ENCODE measurements around the gene TRIM47. TPM values are rescaled to one million over a fixed set of nuclear protein-coding genes. Genes with fewer than 3 reads are reported as not detected.

TRIM47 gene
- total RNA-seq, 1 experiment from 2014 or later, result 73.4 TPM

DNA sequence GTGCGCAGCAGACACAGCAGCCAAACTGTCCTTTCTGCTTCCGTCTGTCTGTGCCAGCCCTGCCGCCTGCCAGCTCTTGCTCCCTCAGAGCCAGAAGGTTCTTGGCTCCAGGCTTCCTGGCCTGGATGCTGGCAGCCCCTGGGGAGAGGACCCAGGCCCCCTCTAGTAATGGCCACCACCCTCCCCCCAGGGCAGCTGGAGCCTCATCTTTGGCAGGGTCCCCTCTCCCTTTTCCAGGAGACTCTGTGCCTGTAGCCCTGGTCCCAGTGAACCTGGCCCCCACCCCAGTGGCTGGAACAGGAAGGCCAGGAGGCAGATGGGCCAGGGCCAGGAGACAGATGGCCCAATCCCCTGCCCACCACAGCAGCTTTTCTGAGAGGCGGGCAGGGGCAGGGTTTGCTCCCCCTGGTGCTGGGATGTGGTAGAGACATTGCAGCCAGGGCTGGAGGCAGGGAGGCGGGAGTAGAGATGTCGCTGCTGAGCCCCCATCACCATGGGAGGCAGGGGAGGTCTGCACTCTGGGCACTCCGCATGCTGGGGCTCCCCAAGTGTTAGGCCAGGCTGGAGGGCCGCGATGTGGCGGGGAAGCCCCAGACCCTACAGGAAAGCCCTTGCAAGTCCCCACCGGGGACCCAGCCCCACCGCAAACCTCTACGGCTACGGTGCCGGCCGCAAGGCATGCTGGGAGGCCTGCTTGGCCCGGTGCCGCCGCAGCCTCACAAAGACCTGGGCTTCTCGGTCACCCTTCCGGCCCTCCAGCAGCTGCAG is 50.9 kb downstream of the TRIM47 start:
- in situ Hi-C loops (cut with HindIII; ENCODE audit: low pct_unique_long_range_greater_than_20kb, low sequenced_read_pairs), result no loop called here
- DNase-seq (ENCODE audit: low read depth), result no peak

DNA sequence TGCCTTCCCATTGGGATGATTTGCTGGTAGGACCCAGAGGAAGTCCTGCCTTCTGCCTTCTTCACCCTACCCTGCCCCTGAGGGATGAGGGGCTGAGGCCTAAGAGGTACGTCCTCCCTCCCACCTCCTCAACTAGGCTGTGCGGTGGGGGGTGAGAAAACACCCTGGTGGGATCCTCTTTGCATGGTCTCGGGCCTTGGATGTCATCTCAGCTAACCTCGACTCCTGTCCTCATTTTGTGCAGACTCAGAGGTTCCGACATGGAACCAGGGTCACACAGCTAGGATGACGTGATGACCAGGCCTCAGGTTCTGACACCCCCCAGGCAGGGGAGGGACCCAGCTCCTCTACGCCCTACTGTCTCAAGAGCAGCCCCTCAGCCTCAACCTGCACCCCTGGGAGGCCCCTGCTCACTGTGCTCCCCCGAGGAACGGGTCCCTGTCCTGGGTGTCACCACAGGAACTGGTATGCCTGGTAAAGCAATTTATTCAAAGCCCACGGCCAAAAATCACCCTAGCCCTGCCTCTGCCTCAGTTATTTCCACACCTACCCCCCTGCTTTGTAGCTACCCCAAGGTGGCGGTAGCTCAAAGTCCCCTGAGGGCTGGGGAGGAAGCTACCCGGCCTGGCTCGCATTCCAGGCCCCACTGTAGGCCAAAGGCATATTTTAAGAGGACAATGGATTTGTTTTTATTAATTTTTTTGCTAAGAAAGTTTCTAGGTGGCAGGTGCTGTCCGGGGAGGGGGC is 51.6 kb downstream of the TRIM47 start:
- DNase-seq (ENCODE audit: low read depth), result no peak
- in situ Hi-C loops (cut with HindIII; ENCODE audit: low pct_unique_long_range_greater_than_20kb, low sequenced_read_pairs), result no loop called here

DNA sequence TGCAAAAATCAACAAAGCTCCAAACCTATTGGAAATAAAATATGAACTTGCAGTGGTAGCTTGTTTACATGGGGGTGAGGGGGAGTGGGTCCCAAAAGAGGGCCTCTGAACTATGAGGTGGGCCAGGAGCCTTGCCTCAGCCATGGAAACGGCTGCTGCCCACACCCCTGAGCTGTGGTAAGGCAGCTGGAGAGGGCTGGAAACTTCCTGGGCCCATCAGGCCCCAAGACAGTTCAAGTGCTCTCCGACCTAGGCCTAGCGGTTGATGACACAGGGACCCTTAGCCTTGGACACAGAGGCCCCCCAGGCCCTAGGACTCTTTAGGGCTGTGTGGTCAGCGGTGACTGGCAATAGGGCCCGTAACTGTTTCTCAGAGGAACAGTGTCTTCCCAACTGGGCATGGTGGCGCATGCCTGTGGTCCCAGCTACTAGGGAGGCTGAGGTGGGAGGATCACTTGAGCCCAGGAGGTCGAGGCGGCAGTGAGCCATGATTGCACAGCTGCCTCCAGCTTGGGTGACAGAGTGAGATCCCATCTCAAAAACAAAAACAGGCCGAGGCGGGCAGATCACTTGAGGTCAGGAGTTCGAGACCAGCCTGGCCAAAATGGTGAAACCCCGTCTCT is 52.5 kb downstream of the TRIM47 start:
- no peak for DNase-seq (ENCODE audit: low read depth)
- in situ Hi-C loops (cut with HindIII; ENCODE audit: low pct_unique_long_range_greater_than_20kb, low sequenced_read_pairs), result no loop called here

- DNase-seq (ENCODE audit: low read depth), result no peak
- in situ Hi-C loops (cut with HindIII; ENCODE audit: low pct_unique_long_range_greater_than_20kb, low sequenced_read_pairs), result no loop called here
Measured at GRCh38 chr17:75825149-75825552, 53.2 kb downstream of the TRIM47 start.

DNA sequence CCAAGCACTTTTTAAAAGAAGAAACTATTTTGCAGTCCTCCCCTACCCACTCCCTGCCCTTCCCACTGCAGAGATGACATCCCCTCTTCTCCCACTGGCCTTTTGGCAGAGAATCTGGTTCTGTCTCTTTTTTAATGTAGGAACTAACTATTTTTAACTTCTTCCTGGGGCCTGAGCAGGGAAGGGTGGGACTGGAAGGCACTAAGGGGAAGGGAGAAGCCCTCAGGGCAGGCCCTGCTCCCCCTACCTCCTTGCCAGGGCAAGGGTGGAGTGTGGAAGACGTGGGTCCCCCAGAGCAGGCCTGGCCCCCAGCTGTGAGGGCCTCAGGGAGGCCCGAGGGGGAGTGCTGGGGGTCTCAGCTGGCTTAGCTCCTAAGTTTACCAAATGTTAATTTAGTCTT is 53.7 kb downstream of the TRIM47 start:
- DNase-seq (ENCODE audit: low read depth), result no peak
- in situ Hi-C loops (cut with HindIII; ENCODE audit: low pct_unique_long_range_greater_than_20kb, low sequenced_read_pairs), result no loop called here

Other genes with a start within 250 kb of the TRIM47 start
- gene SMIM5, start 245.1 kb downstream of the TRIM47 start, total RNA-seq (2014; rRNA removed; shearing (Covaris generic); ENCODE audit: low replicate concordance), result not detected in 2 replicates
- gene RECQL5, start 211.4 kb downstream of the TRIM47 start, total RNA-seq (2014; rRNA removed; shearing (Covaris generic); ENCODE audit: low replicate concordance), result 28.6 and 38.9 TPM in 2 replicates
- gene SAP30BP, start 211.2 kb downstream of the TRIM47 start, total RNA-seq (2014; rRNA removed; shearing (Covaris generic); ENCODE audit: low replicate concordance), result 96.6 and 104 TPM in 2 replicates
- gene ITGB4, start 157.1 kb downstream of the TRIM47 start, total RNA-seq (2014; rRNA removed; shearing (Covaris generic); ENCODE audit: low replicate concordance), result 8.1 and 12.4 TPM in 2 replicates
- 45.8 and 57.3 TPM in 2 replicates for gene GALK1, start 113.4 kb downstream of the TRIM47 start, total RNA-seq (2014; rRNA removed; shearing (Covaris generic); ENCODE audit: low replicate concordance)
- gene UNK, start 93.8 kb downstream of the TRIM47 start, total RNA-seq (2014; rRNA removed; shearing (Covaris generic); ENCODE audit: low replicate concordance), result 34.4 and 37.1 TPM in 2 replicates
- 1.5 and 2.2 TPM in 2 replicates for gene UNC13D, start 34.2 kb downstream of the TRIM47 start, total RNA-seq (2014; rRNA removed; shearing (Covaris generic); ENCODE audit: low replicate concordance)
- gene WBP2, start 23.2 kb downstream of the TRIM47 start, total RNA-seq (2014; rRNA removed; shearing (Covaris generic); ENCODE audit: low replicate concordance), result 16.9 and 25.7 TPM in 2 replicates
- 30.9 and 44.3 TPM in 2 replicates for gene TRIM65, start 18.4 kb upstream of the TRIM47 start, total RNA-seq (2014; rRNA removed; shearing (Covaris generic); ENCODE audit: low replicate concordance)
- 103 and 124 TPM in 2 replicates for gene MRPL38, start 26.3 kb upstream of the TRIM47 start, total RNA-seq (2014; rRNA removed; shearing (Covaris generic); ENCODE audit: low replicate concordance)
- 14.2 and 19.6 TPM in 2 replicates for gene FBF1, start 62.5 kb upstream of the TRIM47 start, total RNA-seq (2014; rRNA removed; shearing (Covaris generic); ENCODE audit: low replicate concordance)
- gene ACOX1, start 100.6 kb upstream of the TRIM47 start, total RNA-seq (2014; rRNA removed; shearing (Covaris generic); ENCODE audit: low replicate concordance), result 15.6 and 20.9 TPM in 2 replicates
- gene TEN1, start 100.7 kb upstream of the TRIM47 start, total RNA-seq (2014; rRNA removed; shearing (Covaris generic); ENCODE audit: low replicate concordance), result 23.1 and 46.5 TPM in 2 replicates
- 5.3 and 12.0 TPM in 2 replicates for gene CDK3, start 122.3 kb upstream of the TRIM47 start, total RNA-seq (2014; rRNA removed; shearing (Covaris generic); ENCODE audit: low replicate concordance)
- gene EVPL, start 148.7 kb upstream of the TRIM47 start, total RNA-seq (2014; rRNA removed; shearing (Covaris generic); ENCODE audit: low replicate concordance), result 48.6 and 51.7 TPM in 2 replicates
- gene SRP68, start 193.9 kb upstream of the TRIM47 start, total RNA-seq (2014; rRNA removed; shearing (Covaris generic); ENCODE audit: low replicate concordance), result 58.2 and 60.8 TPM in 2 replicates
- not detected in 2 replicates for gene GALR2, start 196.2 kb upstream of the TRIM47 start, total RNA-seq (2014; rRNA removed; shearing (Covaris generic); ENCODE audit: low replicate concordance)
- gene ZACN, start 200.6 kb upstream of the TRIM47 start, total RNA-seq (2014; rRNA removed; shearing (Covaris generic); ENCODE audit: low replicate concordance), result not detected in 2 replicates
- gene EXOC7, start 225.2 kb upstream of the TRIM47 start, total RNA-seq (2014; rRNA removed; shearing (Covaris generic); ENCODE audit: low replicate concordance), result 71.7 and 72.1 TPM in 2 replicates

Measured in Caki2 (cell line).